ENCODE results near the gene FAM98A. TPM values are rescaled to one million over a fixed set of nuclear protein-coding genes. Genes with fewer than 3 reads are reported as not detected.

The FAM98A gene
- total and polyA plus RNA-seq, 2 donors (not counting 1 experiment from before 2014, with no cell fraction given), result 19.0 to 243 TPM

- DNase-seq (ENCODE audit: low read depth in 2 of 2), result peak in 1 of 2 donors; percentile 83
- Histone ChIP-seq H2AFZ (ENCODE audit: low read length) (no peak overlapping the region), H3K9me3 (ENCODE audit: control insufficient read depth, insufficient read depth, low read depth, low read length) (no peaks in the 10 kb centered on the region), H4K20me1 (ENCODE audit: control insufficient read depth, extremely low read depth, insufficient read depth, low read length) (no peaks in the 10 kb centered on the region), H3K4me1 (ENCODE audit: control insufficient read depth, extremely low read depth, insufficient read depth, low read length) (peaks cover 4% of the 10 kb centered on the region), H3K4me3 (replicated peaks in 1 of 4; ENCODE audit: control extremely low read depth in 1 of 4, insufficient read depth in 1 of 4, low read depth in 3 of 4, low read length in 4 of 4) (no peak overlapping the region), H3K27ac (ENCODE audit: insufficient read depth, low read length) (no peak overlapping the region), H3K4me2 (ENCODE audit: extremely low read depth, insufficient read depth, low read length) (peak overlapping the region; percentile 32), H3K9ac (ENCODE audit: insufficient read depth, low read length) (no peak overlapping the region), H3K79me2 (ENCODE audit: control insufficient read depth, insufficient read depth, low read length) (peaks cover 9% of the 10 kb centered on the region), H3K36me3 (ENCODE audit: control insufficient read depth, insufficient read depth, low read length) (peaks cover 14% of the 10 kb centered on the region), H3K27me3 (ENCODE audit: control insufficient read depth, insufficient read depth, low read length) (no peaks in the 10 kb centered on the region)
- TF ChIP-seq CTCF (conservative IDR thresholded peaks at IDR 0.05 in 1 of 2, IDR thresholded peaks at IDR 0.05 in 1 of 2; ENCODE audit: low read depth in 1 of 2, low read length in 2 of 2) (no peak), EZH2 (IDR thresholded peaks at IDR 0.05; ENCODE audit: low read length, missing control alignments) (no peak)
Measured at GRCh38 chr2:33589444-33589843, 9.7 kb downstream of the FAM98A start.

- peak in 1 of 2 donors; percentile 62 for DNase-seq (ENCODE audit: low read depth in 2 of 2)
- Histone ChIP-seq H3K27me3 (ENCODE audit: control insufficient read depth, insufficient read depth, low read length) (no peaks in the 10 kb centered on the region), H3K4me3 (replicated peaks in 1 of 4; ENCODE audit: control extremely low read depth in 1 of 4, insufficient read depth in 1 of 4, low read depth in 3 of 4, low read length in 4 of 4) (no peak overlapping the region), H3K4me2 (ENCODE audit: extremely low read depth, insufficient read depth, low read length) (no peak overlapping the region), H3K36me3 (ENCODE audit: control insufficient read depth, insufficient read depth, low read length) (peaks cover 14% of the 10 kb centered on the region), H3K4me1 (ENCODE audit: control insufficient read depth, extremely low read depth, insufficient read depth, low read length) (peaks cover 4% of the 10 kb centered on the region), H3K27ac (ENCODE audit: insufficient read depth, low read length) (no peak overlapping the region), H3K79me2 (ENCODE audit: control insufficient read depth, insufficient read depth, low read length) (peaks cover 5% of the 10 kb centered on the region), H2AFZ (ENCODE audit: low read length) (no peak overlapping the region), H3K9ac (ENCODE audit: insufficient read depth, low read length) (no peak overlapping the region), H4K20me1 (ENCODE audit: control insufficient read depth, extremely low read depth, insufficient read depth, low read length) (no peaks in the 10 kb centered on the region), H3K9me3 (ENCODE audit: control insufficient read depth, insufficient read depth, low read depth, low read length) (no peaks in the 10 kb centered on the region)
- TF ChIP-seq EZH2 (IDR thresholded peaks at IDR 0.05; ENCODE audit: low read length, missing control alignments) (no peak), CTCF (conservative IDR thresholded peaks at IDR 0.05 in 1 of 2, IDR thresholded peaks at IDR 0.05 in 1 of 2; ENCODE audit: low read depth in 1 of 2, low read length in 2 of 2) (no peak)
Measured at GRCh38 chr2:33588232-33588631, 10.9 kb downstream of the FAM98A start.

- H2AFZ ChIP-seq (ENCODE audit: low read length), result no peak overlapping the region
- H3K9ac ChIP-seq (ENCODE audit: insufficient read depth, low read length), result no peak overlapping the region
- no peak for TF ChIP-seq EZH2 (IDR thresholded peaks at IDR 0.05; ENCODE audit: low read length, missing control alignments)
- TF ChIP-seq CTCF (conservative IDR thresholded peaks at IDR 0.05 in 1 of 2, IDR thresholded peaks at IDR 0.05 in 1 of 2; ENCODE audit: low read depth in 1 of 2, low read length in 2 of 2), result no peak
- H3K79me2 ChIP-seq (ENCODE audit: control insufficient read depth, insufficient read depth, low read length), result peaks cover 2% of the 10 kb centered on the region
- H3K36me3 ChIP-seq (ENCODE audit: control insufficient read depth, insufficient read depth, low read length), result peaks cover 12% of the 10 kb centered on the region
- H3K27me3 ChIP-seq (ENCODE audit: control insufficient read depth, insufficient read depth, low read length), result no peaks in the 10 kb centered on the region
- no peak overlapping the region for H3K27ac ChIP-seq (ENCODE audit: insufficient read depth, low read length)
- H3K9me3 ChIP-seq (ENCODE audit: control insufficient read depth, insufficient read depth, low read depth, low read length), result no peaks in the 10 kb centered on the region
- H3K4me2 ChIP-seq (ENCODE audit: extremely low read depth, insufficient read depth, low read length), result no peak overlapping the region
- DNase-seq (ENCODE audit: low read depth in 2 of 2), result no peak
- peaks cover 4% of the 10 kb centered on the region for H3K4me1 ChIP-seq (ENCODE audit: control insufficient read depth, extremely low read depth, insufficient read depth, low read length)
- no peaks in the 10 kb centered on the region for H4K20me1 ChIP-seq (ENCODE audit: control insufficient read depth, extremely low read depth, insufficient read depth, low read length)
- H3K4me3 ChIP-seq (replicated peaks in 1 of 4; ENCODE audit: control extremely low read depth in 1 of 4, insufficient read depth in 1 of 4, low read depth in 3 of 4, low read length in 4 of 4), result no peak overlapping the region
Measured at GRCh38 chr2:33586766-33587165, 12.3 kb downstream of the FAM98A start.
